NCI-H2196 (cell line): ENCODE results near the gene KCTD20.

Experiments
- DNase-seq: peaks from one replicate; lab custom pipeline; 2025; ENCODE audit not compliant: unreplicated experiment; lab: John Stamatoyannopoulos, UW

The KCTD20 gene

GRCh38 chr6:36492092-36492491 lies 49.3 kb downstream of the KCTD20 start:
- no peak for DNase-seq

GRCh38 chr6:36492621-36493020 lies 49.8 kb downstream of the KCTD20 start:
- DNase-seq = no peak

- no peak for DNase-seq
Observed at GRCh38 chr6:36493319-36493718, 50.5 kb downstream of the KCTD20 start.

GRCh38 chr6:36493859-36494258 lies 51.1 kb downstream of the KCTD20 start:
- no peak for DNase-seq

GRCh38 chr6:36495086-36495485 lies 52.3 kb downstream of the KCTD20 start:
- DNase-seq = no peak

GRCh38 chr6:36499918-36500317 lies 57.1 kb downstream of the KCTD20 start:
- no peak for DNase-seq

- DNase-seq = no peak
Observed at GRCh38 chr6:36501686-36502085, 58.9 kb downstream of the KCTD20 start.

- DNase-seq = no peak
Observed at GRCh38 chr6:36504181-36504580, 61.4 kb downstream of the KCTD20 start.

- DNase-seq = no peak
Observed at GRCh38 chr6:36504982-36505381, 62.2 kb downstream of the KCTD20 start.

- no peak for DNase-seq
Observed at GRCh38 chr6:36505744-36506534, 63.1 kb downstream of the KCTD20 start.

- DNase-seq = no peak
Observed at GRCh38 chr6:36506611-36507010, 63.8 kb downstream of the KCTD20 start.

- no peak for DNase-seq
Observed at GRCh38 chr6:36508532-36508931, 65.7 kb downstream of the KCTD20 start.

- DNase-seq = no peak
Observed at GRCh38 chr6:36510365-36510764, 67.6 kb downstream of the KCTD20 start.

- no peak for DNase-seq
Observed at GRCh38 chr6:36514554-36515456, 72.0 kb downstream of the KCTD20 start.

- DNase-seq = no peak
Observed at GRCh38 chr6:36515844-36516243, 73.0 kb downstream of the KCTD20 start.

GRCh38 chr6:36516559-36516958 lies 73.8 kb downstream of the KCTD20 start:
- DNase-seq = no peak

- no peak for DNase-seq
Observed at GRCh38 chr6:36516988-36517387, 74.2 kb downstream of the KCTD20 start.

- DNase-seq = no peak
Observed at GRCh38 chr6:36517408-36517807, 74.6 kb downstream of the KCTD20 start.

GRCh38 chr6:36519352-36519751 lies 76.6 kb downstream of the KCTD20 start:
- no peak for DNase-seq

- no peak for DNase-seq
Observed at GRCh38 chr6:36523451-36523850, 80.7 kb downstream of the KCTD20 start.

- no peak for DNase-seq
Observed at GRCh38 chr6:36523936-36524499, 81.2 kb downstream of the KCTD20 start.

GRCh38 chr6:36524871-36525270 lies 82.1 kb downstream of the KCTD20 start:
- no peak for DNase-seq
